HG03196 (cell line): ENCODE results near the gene INPP1.
"Not testable (repeated sequence)": the region's sequence is repeated elsewhere in the genome, so short reads cannot be mapped to it uniquely, and the experiment has no call there.

Experiments used
- ATAC-seq: cut with Tn5 transposase; IDR thresholded peaks from one replicate; pipeline ENCODE4 v1.9.1; 2021; ENCODE audit not compliant: unreplicated experiment

INPP1 gene, protein sequence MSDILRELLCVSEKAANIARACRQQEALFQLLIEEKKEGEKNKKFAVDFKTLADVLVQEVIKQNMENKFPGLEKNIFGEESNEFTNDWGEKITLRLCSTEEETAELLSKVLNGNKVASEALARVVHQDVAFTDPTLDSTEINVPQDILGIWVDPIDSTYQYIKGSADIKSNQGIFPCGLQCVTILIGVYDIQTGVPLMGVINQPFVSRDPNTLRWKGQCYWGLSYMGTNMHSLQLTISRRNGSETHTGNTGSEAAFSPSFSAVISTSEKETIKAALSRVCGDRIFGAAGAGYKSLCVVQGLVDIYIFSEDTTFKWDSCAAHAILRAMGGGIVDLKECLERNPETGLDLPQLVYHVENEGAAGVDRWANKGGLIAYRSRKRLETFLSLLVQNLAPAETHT

DNA sequence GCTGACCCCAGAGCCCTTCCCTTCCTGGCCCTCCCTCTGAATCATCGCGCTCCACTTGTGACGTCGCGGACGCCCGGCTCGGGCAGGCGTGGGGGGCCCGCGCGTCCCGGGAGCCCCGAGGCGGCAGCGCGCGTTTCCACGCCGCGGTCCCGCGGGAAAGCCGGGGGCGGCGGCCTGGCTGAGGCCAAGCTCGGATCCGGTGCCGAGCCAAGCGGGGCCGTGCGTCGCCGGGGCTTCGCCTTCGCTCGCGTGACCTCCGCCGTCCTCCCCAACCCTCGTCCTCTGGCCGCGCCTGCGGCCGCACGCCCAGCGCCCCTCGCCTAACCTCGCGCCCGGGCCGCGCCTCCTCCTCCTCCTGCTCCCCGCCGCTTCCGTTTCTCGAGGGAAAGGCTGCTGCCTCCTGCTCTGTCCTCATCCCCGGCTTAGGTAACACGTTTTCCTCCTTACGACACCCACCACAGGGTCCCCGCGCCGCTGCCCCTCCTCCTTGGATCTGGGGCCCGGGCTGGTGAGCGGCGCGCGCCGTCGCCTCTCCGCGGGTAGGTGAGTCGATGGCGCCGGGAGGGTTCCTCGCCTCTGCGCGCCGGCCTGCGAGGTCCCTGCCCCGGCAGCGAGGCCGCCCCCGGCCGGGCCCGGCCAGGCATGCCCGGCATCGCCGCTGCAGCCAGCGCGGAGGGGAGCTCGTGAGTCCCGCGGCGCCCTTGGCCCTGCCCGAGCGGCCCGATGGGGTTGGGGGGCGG, at the start of gene INPP1:
TSS of gene INPP1 (plus strand) at position 54 of the 740 bp plus-strand sequence. CDS start 16,514 bp downstream, outside the sequence.
- peak; percentile 58 for ATAC-seq

DNA sequence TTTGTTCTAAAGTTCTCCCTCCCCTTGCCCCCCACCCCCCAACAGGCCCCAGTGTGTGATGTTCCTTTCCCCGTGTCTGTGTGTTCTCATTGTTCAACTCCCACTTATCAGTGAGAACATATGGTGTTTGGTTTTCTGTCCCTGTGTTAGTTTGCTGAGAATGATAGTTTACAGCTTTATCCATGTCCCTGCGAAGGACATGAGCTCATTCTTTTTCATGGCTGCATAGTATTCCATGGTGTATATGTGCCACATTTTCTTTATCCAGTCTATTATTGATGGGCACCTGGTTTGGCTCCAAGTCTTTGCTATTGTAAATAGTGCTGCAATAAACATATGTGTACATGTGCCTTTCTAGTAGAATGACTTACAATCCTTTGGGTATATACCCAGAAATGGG, 45.5 kb upstream of the INPP1 start:
- ATAC-seq = not testable (repeated sequence)

DNA sequence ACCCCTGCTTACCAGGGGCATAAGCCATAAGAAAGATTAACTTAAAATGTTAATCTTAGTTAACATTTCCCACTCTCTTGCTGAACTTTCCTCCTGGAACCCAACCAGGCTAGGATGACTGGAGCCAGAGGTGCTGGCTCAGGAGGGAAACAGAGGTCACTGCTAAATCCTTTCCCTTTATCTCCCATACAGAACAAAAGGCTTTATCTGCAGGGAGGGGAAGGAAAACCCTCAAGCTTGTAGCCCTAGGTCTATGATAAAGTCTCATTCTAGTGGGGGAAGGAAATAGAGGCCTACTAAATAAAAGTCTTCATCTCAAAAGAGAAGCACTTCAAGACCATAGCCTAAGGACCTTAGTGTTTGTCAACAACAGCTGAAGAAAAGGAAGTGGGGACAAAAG, 42.4 kb upstream of the INPP1 start:
- no peak for ATAC-seq

DNA sequence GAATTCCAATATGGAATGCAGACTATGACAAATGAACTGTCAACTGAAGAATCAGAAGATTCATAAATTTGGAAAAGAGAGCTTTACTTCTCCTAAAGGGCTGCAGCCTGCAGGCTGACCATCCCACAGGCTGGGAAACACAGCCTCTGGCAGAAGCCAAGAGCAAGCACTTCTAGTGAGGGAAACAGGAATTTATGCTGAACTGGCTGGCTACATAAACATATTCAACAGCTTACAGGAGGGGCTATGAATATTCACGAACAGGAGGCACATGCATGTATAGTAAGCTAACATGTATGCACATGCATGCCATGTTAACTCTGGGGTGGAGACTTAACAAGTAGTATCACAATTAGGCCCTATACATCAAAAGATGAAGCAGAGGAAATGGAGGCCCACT, 41.3 kb upstream of the INPP1 start:
- no peak for ATAC-seq

DNA sequence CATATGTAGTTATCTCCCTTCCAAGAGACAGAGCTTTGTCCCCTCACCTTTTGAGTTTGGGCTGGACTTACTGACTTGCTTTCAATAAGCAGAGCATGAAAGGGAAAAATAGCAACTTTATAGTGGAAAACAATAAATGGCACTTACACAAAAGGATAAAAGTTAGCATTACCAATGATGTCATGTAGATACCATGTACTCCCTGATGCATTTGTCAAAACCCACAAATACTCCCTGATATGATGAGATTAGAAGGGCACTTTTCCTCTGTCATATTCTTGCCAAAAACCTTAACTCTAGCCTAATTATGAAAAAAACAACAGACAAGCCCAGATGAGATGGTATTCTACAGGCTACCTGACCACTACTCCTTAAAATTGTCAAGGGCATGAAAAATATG, 39.7 kb upstream of the INPP1 start:
- ATAC-seq = no peak

DNA sequence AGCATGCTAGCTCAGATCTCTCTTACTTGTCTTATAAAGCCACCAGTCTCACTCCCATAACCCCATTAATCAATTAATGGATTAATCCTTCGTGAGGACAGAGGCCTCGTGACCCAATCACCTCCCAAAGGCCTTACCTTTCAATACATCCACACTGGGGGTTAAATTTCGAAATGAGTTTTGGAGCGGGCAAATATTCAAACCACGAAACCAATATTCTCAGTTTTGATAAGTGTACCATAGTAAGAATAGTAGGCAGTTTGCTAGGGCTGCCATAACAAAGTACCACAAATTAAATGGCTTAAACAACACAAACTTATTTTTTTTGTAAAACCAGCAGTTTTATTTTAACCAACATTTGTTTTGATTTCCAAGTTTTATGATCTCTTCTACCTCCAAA, 39.0 kb upstream of the INPP1 start:
- ATAC-seq = no peak

DNA sequence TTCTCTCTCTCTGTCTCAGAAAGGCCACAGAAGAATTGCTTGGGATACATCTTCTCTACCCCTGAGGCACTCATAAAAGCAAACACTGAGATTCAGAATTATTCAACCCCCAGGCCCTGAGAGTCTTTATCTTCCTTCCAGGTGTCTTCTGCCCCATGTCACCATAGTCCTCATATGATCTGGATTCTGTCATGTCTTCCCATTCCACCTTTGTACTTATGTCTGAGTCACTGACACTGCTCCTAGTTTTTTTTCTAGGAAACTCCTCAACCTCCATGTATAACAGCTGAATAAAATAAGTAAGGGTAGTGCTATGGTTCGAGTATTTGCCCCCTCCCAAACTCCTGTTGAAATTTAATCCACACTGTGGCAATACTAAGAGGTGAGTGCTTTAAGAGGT, 35.4 kb upstream of the INPP1 start:
- no peak for ATAC-seq

DNA sequence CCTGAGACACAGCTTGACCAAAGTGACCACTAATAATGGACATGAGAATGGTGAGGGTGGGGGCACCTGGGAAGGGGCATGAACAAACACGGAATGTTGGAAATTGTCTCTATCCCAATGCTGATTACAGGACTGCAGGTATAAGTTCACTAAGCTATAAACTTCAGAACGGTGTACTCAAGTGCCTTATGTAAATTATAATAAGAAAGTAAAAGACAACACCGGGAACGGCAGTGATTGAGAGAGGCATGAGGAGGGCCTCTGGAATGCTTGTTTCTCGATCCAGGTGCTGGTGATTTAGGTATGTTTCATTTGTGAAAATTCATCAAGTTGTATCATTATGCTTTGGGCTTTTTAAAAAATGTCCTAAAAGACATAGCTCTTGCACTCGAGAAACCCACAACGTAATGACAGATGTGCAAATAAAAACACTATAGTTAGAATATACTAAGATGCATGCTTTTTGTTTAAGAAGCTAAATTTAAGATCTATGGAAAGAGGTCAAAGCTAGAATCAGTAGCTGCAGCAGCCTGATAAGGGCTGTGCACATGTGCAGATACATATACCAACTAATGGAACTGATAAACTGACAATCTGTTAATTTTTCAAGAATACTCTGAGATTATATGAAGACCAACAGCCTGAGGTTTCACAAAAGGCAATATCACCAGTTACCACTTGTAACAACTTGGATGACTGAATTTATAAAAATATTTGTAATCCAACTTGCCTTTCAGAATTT, 31.3 kb upstream of the INPP1 start:
- ATAC-seq = no peak

DNA sequence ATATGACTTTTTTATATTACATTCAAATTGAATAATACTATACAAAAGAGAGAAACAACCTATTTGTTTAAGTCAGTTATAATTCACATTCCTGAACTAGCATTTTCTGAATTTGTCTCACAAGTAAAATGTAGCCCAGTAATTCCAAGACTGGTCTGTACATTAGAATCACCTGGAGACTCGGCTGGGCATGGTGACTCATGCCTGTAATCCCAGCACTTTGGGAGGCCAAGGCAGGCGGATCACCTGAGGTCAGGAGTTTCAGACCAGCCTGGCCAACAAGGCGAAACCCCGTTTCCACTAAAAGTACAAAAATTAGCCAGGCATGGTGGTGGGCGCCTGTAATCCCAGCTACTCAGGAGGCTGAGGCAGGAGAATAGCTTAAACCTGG, 30.8 kb upstream of the INPP1 start:
- ATAC-seq = not testable (repeated sequence)

DNA sequence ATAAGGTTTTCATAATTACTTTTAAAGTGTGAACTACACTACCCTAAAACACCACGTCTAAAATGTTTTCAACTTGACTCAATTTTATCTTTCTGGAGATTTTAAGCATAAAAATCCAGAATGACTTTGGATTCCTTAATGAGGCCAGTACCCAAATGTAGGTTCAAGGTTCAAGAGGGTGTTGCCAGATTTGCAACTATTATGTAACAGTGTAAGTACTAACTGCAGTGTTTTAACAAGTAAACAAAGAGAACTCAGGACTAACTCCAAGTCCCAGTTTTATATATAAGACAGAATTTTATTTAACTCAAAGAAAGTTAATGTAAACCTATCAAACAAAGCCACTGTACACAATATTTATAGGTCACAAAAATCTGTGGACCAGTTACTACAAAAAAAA, 29.5 kb upstream of the INPP1 start:
- no peak for ATAC-seq

DNA sequence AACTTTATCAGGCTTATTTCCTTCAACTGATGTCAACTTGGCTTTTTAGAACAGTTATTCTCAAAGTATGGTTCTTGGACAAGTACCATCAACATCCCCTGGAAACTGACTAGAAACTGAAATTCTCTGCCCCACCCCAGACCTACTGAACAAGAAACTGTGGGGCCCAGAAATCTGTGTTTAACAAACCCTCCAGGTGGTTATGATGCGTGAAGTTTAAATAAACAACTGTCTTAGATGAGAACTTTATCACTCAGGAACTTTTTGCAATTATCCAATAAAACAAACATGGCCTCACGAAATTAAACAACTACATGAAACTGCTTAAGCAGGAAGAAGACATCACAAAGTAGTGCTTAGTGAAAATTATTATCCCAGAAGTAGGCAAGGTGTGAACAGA, 28.1 kb upstream of the INPP1 start:
- ATAC-seq = no peak

DNA sequence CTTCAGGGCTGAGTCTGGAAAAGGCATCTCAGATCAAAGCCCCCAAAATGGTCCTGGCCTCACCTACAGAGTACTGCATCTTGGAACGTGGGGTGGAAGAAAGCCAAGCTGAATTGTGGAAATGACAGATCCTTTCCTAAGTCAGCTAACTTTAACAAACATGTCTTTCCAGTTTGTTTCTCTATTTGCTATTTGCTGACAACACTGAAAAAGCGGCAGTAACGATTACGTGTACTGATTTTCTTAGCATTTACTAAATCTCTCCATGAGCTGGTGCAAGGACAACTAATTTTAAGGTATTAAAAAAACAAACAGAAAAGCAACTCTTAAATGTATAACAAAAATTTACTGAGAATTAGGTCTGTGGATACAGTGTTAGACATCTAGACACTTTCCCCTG, 24.9 kb upstream of the INPP1 start:
- no peak for ATAC-seq

DNA sequence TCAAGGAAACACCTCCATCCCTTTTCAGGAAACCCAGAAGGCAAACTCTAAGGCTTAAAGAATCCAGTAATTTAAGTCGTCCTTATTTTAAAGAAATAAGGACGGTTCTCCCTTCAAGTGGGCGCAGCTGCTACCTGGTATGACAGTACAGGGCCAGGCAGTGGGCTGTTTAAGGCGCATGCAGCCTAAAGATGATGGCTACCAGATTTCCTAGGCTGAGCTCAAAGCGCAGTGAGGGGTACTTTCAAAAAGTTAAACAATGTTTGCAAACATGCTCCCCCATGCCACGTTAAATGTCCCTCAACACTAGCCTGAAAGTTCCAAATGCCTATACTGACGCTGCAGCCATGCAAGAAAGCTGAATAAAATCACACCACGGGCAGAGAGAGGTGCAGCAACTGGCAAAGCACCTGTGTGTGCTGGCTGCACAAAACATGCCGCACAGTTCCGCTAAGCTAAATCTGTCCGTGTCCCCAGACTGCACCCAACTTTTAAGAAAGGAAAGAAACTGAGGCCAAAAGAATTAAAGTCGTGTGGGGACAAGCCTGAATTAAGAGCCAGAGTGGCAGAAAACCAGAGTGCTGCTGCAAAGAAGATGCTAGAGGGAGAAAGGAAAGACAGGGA, 24.3 kb upstream of the INPP1 start:
- ATAC-seq = peak; percentile 19

DNA sequence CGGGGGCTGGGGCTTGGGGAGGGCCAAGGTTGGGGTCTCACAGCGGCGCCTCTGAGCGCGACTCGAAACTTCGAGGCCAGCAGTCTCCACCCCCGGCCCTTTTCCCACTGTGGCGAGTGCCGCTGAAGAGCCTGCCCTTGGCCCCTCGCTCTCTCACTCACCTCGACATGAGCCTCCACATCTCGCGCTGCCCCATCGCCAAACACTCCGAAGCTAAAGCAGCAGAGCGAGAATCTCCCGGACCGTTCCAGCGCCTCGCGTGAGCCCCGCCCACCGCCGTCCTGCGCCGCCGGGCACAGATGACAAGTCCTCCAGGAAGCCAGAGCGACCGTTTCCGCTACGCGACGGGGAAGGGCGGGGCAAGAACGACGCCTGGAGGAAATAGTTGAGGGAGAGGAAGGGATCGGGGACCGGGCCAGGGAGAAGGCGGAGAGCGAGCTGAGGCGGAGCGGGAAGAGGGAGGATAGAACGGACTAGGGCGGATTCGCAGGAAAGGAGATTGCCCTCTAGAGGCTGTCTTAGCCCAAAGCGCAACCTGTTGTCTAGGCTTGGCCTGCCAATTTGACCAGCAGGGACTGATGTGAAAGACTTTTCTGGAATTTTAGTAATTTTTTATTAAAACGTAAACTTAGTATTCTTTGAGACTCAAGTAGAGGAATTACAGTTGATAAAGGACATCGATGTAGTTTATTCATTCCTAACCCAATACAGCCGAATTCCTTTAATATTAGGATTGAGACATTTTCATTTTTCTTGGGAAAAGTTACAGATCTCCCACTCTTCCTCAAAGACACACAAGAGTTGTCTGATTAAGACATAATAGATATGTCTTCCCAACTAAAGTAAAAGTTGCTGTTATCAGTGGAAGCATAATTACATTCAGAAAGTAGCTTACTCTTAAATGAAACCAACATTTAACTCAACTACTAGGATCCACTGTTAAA, 23.6 kb upstream of the INPP1 start, which contains the start of gene HIBCH:
TSS of gene HIBCH (minus strand) at position 272 of the 944 bp plus-strand sequence. CDS start at position 196, 76 bp downstream.
- ATAC-seq = peak; percentile 93

DNA sequence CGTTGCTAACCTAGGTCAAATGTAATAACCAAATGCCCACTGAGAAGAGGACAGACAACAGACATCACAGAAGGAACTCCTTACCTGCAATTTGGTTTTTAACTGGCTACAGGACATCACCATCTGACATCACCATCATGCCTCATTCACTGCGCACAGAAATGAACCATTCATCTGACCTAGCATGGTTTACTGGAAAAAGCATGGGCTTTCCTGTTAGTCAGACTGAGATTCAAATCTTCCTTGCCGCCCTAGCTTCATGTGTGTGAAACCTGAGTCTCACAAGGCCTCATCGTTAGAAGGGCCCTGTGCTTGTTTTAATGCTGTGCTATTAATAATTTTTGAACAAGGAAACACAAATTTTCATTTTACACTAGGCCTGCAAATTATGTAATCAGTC, 22.7 kb upstream of the INPP1 start:
- no peak for ATAC-seq

DNA sequence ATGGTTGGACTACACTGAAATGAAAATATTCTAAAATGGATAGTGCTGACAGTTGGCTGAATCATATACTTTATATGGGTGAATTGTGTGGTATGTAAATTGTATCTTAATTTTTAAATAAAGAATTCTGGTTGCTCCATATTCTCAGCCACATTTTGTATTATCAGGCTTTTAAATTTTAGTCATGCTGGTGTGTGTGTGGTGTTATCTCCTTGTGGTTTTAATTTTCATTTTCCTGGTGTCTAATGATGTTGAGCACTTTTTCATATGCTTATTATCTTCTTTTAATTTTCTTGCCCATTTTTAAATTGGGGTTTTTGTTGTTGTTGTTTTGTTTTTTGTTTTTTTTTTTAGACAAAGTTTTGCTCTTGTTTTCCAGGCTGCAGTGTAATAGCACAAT, 20.0 kb upstream of the INPP1 start:
- no peak for ATAC-seq

DNA sequence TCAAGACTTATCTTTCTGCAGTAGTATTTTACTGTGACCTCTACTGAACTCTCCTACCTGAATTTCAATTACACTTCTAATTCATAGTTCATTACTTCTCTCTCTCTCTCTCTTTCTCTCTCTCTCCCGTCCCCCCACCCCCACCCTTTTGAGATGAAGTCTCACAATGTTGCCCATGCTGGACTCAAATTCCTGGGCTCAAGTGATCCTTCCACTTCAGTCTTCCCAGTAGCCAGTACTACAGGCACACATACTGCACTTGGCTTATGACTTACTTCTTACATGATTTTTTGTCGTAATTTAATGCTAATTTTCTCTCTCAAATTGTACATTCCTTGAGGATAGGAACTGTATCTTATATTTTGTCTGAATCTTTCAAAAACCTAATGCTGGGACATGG, 17.8 kb upstream of the INPP1 start:
- no peak for ATAC-seq

DNA sequence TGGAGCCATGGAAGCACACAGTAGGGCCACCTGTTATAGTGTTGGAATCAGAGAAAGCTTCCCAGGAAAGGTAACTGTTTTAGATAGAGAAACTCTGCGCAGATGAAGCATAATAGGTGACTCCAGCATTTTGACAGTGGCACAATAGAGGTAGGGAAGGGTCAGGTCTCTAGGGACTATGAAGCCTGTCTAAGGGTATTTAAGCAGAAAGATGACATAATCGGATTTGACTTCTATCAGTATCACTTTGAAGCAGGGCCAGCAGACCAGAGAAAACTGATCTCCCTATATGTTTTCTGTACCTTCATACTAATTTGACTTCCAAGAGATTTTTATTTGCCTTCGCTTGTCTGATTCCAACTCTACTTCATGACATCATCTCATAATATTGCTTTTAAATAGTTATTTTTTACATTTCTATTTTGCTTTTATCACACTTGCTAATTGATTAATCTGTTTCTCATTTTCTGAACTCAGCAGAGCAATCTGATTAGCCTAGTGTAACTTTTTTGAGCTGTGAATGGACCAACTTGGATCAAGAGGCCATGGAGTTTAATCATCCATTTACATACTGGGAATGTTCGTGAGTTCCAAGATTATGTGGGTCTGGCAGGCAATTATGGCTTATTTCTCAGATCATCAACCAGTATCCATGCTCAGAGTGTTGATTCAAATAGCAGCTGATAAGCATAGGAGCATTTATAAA, 15.4 kb upstream of the INPP1 start:
- no peak for ATAC-seq

DNA sequence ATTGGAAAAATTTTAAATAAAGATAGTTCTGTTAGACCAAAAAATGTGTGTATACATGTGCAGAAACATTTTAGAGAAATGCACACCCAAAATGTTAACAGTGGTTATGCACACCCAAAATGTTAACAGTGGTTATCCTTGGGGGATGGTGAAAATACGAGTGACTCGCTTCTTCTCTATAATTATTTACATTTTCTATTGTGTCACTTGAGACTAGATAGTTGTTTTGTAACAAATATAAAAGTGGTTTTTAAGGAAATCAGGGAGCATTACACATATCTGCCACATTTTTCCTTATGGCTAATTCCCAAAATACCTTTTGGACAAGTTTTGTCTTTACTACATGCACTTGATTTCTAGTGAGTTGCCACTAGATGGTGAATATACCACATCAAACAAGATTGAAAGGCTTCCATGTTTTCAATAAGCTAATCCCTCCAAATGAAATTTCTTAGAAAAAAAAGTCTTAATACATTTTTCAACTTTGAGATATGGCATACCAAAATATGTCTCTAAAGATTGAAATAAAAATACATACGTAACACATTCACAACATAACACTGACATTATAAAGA, 14.7 kb upstream of the INPP1 start:
- no peak for ATAC-seq
